Measurements from ENCODE around the gene ODAD2.

The ODAD2 gene

DNA sequence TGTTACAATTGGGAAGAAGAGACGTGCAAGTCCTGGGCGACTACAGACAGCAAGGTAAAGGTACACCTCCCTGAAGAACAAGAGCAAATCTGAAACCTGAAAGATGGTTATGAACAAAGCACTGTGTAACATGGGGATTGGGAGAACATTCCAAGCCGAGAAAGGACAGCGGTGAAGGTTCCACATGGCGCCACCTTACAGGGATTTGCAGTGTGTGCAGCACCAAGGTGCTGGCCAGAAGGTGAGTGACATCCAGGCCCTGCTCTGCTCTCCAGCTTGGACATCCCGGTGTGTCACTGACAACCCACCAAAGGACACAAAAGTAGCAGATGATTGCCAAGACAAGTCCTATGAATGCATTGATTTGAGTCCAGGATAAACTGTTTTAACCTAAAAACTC lies 165.1 kb downstream of the ODAD2 start:
- Histone ChIP-seq H3K4me3 (ENCODE audit: low read depth in 1 of 2, low read length in 2 of 2) (no peak overlapping the region), H3K9me3 (ENCODE audit: low read length) (no peaks in the 10 kb centered on the region), H3K4me1 (ENCODE audit: insufficient read depth, low read length) (no peaks in the 10 kb centered on the region)

GRCh38 chr10:27832826-27833225 lies 166.1 kb downstream of the ODAD2 start:
- no peaks in the 10 kb centered on the region for H3K9me3 ChIP-seq (ENCODE audit: low read length)
- H3K27me3 ChIP-seq (ENCODE audit: control insufficient read depth in 1 of 2, insufficient read depth in 2 of 2, low read length in 2 of 2), result no peaks in the 10 kb centered on the region
- no peaks in the 10 kb centered on the region for H3K36me3 ChIP-seq (ENCODE audit: insufficient read depth, low read length)
- no peak overlapping the region for H3K27ac ChIP-seq (ENCODE audit: low read depth, low read length)
- H3K4me3 ChIP-seq (ENCODE audit: low read depth in 1 of 2, low read length in 2 of 2), result no peak overlapping the region
- H3K4me1 ChIP-seq (ENCODE audit: insufficient read depth, low read length), result no peaks in the 10 kb centered on the region
- H3K9ac ChIP-seq (ENCODE audit: low read length), result no peak overlapping the region

More for the DNA sequence above, 165.1 kb downstream of the ODAD2 start:
- Histone ChIP-seq H3K27ac (ENCODE audit: low read depth, low read length) (no peak overlapping the region), H3K27me3 (ENCODE audit: control insufficient read depth in 1 of 2, insufficient read depth in 2 of 2, low read length in 2 of 2) (no peaks in the 10 kb centered on the region), H3K36me3 (ENCODE audit: insufficient read depth, low read length) (no peaks in the 10 kb centered on the region), H3K9ac (ENCODE audit: low read length) (no peak overlapping the region)

GRCh38 chr10:27826369-27826768 lies 172.5 kb downstream of the ODAD2 start:
- no peak overlapping the region for H3K27ac ChIP-seq (ENCODE audit: low read depth, low read length)
- H3K36me3 ChIP-seq (ENCODE audit: insufficient read depth, low read length), result no peaks in the 10 kb centered on the region
- H3K9ac ChIP-seq (ENCODE audit: low read length), result no peak overlapping the region
- H3K9me3 ChIP-seq (ENCODE audit: low read length), result no peaks in the 10 kb centered on the region
- H3K4me3 ChIP-seq (ENCODE audit: low read depth in 1 of 2, low read length in 2 of 2), result no peak overlapping the region
- peaks cover 7% of the 10 kb centered on the region for H3K4me1 ChIP-seq (ENCODE audit: insufficient read depth, low read length)
- H3K27me3 ChIP-seq (ENCODE audit: control insufficient read depth in 1 of 2, insufficient read depth in 2 of 2, low read length in 2 of 2), result no peaks in the 10 kb centered on the region

DNA sequence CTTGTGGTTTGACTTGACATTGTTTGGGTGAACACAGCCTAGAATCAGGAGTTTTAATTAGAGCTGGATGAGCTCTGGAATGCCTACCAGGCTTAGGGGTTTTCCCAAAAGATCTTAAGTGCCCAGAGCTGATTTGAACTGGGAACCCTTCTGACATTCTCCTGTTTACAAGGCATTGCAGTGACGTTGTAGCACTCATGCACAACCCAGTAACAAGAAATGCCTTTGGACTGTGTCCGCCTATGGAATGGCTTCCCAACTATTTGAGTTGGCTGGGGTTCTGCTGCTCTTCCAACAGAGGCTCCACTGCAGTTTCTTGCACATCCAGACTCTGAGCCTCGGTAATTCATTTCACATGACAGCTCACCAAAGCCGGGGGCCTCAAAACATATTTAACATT lies 176.6 kb downstream of the ODAD2 start:
- no peak overlapping the region for H3K4me3 ChIP-seq (ENCODE audit: low read depth in 1 of 2, low read length in 2 of 2)
- H3K27me3 ChIP-seq (ENCODE audit: control insufficient read depth in 1 of 2, insufficient read depth in 2 of 2, low read length in 2 of 2), result no peaks in the 10 kb centered on the region
- no peaks in the 10 kb centered on the region for H3K9me3 ChIP-seq (ENCODE audit: low read length)
- H3K4me1 ChIP-seq (ENCODE audit: insufficient read depth, low read length), result peaks cover 16% of the 10 kb centered on the region
- H3K36me3 ChIP-seq (ENCODE audit: insufficient read depth, low read length), result no peaks in the 10 kb centered on the region
- no peak overlapping the region for H3K27ac ChIP-seq (ENCODE audit: low read depth, low read length)
- no peak overlapping the region for H3K9ac ChIP-seq (ENCODE audit: low read length)

GRCh38 chr10:27820637-27821036 lies 178.2 kb downstream of the ODAD2 start:
- H3K27ac ChIP-seq (ENCODE audit: low read depth, low read length), result no peak overlapping the region
- no peak overlapping the region for H3K9ac ChIP-seq (ENCODE audit: low read length)
- peaks cover 16% of the 10 kb centered on the region for H3K4me1 ChIP-seq (ENCODE audit: insufficient read depth, low read length)

DNA sequence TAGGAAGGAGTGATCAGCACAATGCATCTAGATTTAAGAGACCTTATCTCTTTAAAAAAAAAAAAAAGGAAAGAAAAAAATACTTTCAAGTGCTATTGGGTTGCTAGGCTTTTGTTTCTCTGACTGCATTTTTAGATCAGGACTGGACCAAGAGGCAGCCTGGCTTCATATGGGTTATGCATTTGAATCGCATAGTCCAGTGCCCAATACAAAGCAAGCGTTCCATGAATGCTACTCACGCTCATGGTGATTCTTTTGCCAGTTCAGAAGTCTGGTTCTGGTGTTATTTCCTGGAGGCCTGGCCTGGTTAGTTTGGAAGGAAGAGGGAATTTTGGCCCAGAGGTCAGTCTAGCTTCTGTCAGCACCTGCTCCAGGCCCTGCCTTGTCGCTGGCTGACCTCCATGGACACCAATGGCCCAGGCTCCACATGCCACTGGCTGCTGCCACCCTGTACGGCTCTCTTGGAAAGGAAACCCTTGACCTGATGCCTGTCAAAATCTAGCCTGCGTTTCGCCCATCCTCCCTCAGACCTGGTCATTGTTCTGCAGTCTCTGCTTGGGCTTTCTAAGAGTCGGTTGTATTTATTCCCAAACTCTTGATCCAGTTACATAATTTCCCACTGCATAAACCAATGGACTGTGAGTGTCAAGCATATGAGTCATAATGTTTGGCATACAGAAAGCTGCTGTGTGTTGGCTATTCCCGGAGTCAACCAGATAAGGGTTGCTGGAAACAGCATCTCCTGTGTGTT lies 178.9 kb downstream of the ODAD2 start:
- Histone ChIP-seq H3K4me1 (ENCODE audit: insufficient read depth, low read length) (peaks cover 16% of the 10 kb centered on the region), H3K27ac (ENCODE audit: low read depth, low read length) (no peak overlapping the region), H3K4me3 (ENCODE audit: low read depth in 1 of 2, low read length in 2 of 2) (no peak overlapping the region), H3K27me3 (ENCODE audit: control insufficient read depth in 1 of 2, insufficient read depth in 2 of 2, low read length in 2 of 2) (no peaks in the 10 kb centered on the region), H3K9me3 (ENCODE audit: low read length) (no peaks in the 10 kb centered on the region), H3K36me3 (ENCODE audit: insufficient read depth, low read length) (no peaks in the 10 kb centered on the region), H3K9ac (ENCODE audit: low read length) (no peak overlapping the region)

More at GRCh38 chr10:27820637-27821036, 178.2 kb downstream of the ODAD2 start:
- H3K36me3 ChIP-seq (ENCODE audit: insufficient read depth, low read length), result no peaks in the 10 kb centered on the region
- no peak overlapping the region for H3K4me3 ChIP-seq (ENCODE audit: low read depth in 1 of 2, low read length in 2 of 2)
- H3K9me3 ChIP-seq (ENCODE audit: low read length), result no peaks in the 10 kb centered on the region
- no peaks in the 10 kb centered on the region for H3K27me3 ChIP-seq (ENCODE audit: control insufficient read depth in 1 of 2, insufficient read depth in 2 of 2, low read length in 2 of 2)

DNA sequence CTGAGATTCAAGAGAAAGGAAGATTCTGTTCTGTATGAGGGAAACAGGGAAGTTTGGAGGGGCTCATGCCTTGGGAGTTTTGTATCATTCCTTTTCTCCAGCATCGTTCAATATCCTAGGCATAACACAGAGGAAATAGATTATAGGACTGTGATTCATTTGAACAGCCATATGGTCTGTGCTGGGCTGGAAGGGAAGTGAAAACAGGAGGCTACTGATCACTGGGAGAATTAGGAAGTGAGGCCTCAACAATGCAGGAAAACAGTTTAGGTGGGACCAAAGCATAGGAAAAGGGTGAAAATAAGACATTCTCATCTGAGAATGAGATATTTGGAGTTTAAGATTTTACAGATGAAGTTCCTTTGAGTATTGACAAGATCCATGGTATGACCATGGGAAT lies 182.6 kb downstream of the ODAD2 start:
- Histone ChIP-seq H3K36me3 (ENCODE audit: insufficient read depth, low read length) (no peaks in the 10 kb centered on the region), H3K27me3 (ENCODE audit: control insufficient read depth in 1 of 2, insufficient read depth in 2 of 2, low read length in 2 of 2) (no peaks in the 10 kb centered on the region), H3K9me3 (ENCODE audit: low read length) (no peaks in the 10 kb centered on the region), H3K4me1 (ENCODE audit: insufficient read depth, low read length) (peaks cover 9% of the 10 kb centered on the region), H3K9ac (ENCODE audit: low read length) (no peak overlapping the region), H3K27ac (ENCODE audit: low read depth, low read length) (no peak overlapping the region), H3K4me3 (ENCODE audit: low read depth in 1 of 2, low read length in 2 of 2) (no peak overlapping the region)

DNA sequence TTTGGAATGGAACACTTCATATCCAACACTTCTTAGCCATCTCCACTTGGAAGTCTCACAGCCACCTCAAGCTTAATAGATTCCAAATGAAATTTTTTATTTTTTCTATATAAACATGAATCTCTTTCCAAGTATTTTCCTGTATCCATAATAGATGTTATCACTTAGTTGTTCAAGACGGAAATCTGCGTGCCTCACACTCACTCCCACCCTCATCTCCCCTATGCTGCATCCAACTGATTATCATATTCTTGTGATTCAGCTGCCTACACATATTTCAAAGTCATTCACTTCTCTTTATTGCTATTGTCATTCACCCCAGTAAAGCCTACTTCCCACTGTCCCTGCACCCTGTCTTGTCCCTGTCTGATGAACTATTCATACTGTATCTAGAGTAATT lies 183.0 kb downstream of the ODAD2 start:
- Histone ChIP-seq H3K27me3 (ENCODE audit: control insufficient read depth in 1 of 2, insufficient read depth in 2 of 2, low read length in 2 of 2) (no peaks in the 10 kb centered on the region), H3K36me3 (ENCODE audit: insufficient read depth, low read length) (no peaks in the 10 kb centered on the region)

GRCh38 chr10:27815261-27815660 lies 183.6 kb downstream of the ODAD2 start:
- no peak overlapping the region for H3K4me3 ChIP-seq (ENCODE audit: low read depth in 1 of 2, low read length in 2 of 2)
- H3K4me1 ChIP-seq (ENCODE audit: insufficient read depth, low read length), result peaks cover 6% of the 10 kb centered on the region
- no peaks in the 10 kb centered on the region for H3K36me3 ChIP-seq (ENCODE audit: insufficient read depth, low read length)
- no peak overlapping the region for H3K9ac ChIP-seq (ENCODE audit: low read length)
- H3K27me3 ChIP-seq (ENCODE audit: control insufficient read depth in 1 of 2, insufficient read depth in 2 of 2, low read length in 2 of 2), result no peaks in the 10 kb centered on the region
- no peaks in the 10 kb centered on the region for H3K9me3 ChIP-seq (ENCODE audit: low read length)
- no peak overlapping the region for H3K27ac ChIP-seq (ENCODE audit: low read depth, low read length)

More for the DNA sequence above, 183.0 kb downstream of the ODAD2 start:
- Histone ChIP-seq H3K9ac (ENCODE audit: low read length) (no peak overlapping the region), H3K4me1 (ENCODE audit: insufficient read depth, low read length) (peaks cover 9% of the 10 kb centered on the region), H3K9me3 (ENCODE audit: low read length) (no peaks in the 10 kb centered on the region), H3K4me3 (ENCODE audit: low read depth in 1 of 2, low read length in 2 of 2) (no peak overlapping the region), H3K27ac (ENCODE audit: low read depth, low read length) (no peak overlapping the region)

GRCh38 chr10:27805180-27805579 lies 193.7 kb downstream of the ODAD2 start:
- Histone ChIP-seq H3K4me1 (ENCODE audit: insufficient read depth, low read length) (no peaks in the 10 kb centered on the region), H3K4me3 (ENCODE audit: low read depth in 1 of 2, low read length in 2 of 2) (no peak overlapping the region), H3K27ac (ENCODE audit: low read depth, low read length) (no peak overlapping the region), H3K27me3 (ENCODE audit: control insufficient read depth in 1 of 2, insufficient read depth in 2 of 2, low read length in 2 of 2) (no peaks in the 10 kb centered on the region), H3K9me3 (ENCODE audit: low read length) (no peaks in the 10 kb centered on the region), H3K9ac (ENCODE audit: low read length) (no peak overlapping the region), H3K36me3 (ENCODE audit: insufficient read depth, low read length) (no peaks in the 10 kb centered on the region)

DNA sequence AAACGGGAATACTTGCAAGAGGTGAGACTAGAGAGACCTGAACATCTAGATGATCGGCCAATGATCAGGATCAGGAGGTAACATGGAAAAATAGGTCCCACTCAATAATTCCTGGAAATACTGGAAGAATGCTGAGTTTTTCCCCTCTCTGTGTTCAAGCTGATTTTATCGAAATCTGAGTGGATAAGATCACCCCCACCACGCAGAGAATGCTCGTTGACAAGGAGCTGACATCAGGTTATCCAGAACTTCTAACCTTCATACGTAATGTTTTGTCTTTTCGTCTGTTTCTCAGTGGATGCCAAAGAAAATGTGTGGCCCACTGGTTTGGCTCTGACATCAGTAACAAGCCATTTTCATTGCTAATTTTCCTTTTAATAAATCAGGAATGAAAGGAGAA lies 194.7 kb downstream of the ODAD2 start:
- no peak overlapping the region for H3K9ac ChIP-seq (ENCODE audit: low read length)
- no peaks in the 10 kb centered on the region for H3K4me1 ChIP-seq (ENCODE audit: insufficient read depth, low read length)
- H3K27ac ChIP-seq (ENCODE audit: low read depth, low read length), result no peak overlapping the region

GRCh38 chr10:27801171-27801785 lies 197.6 kb downstream of the ODAD2 start:
- Histone ChIP-seq H3K27me3 (ENCODE audit: control insufficient read depth in 1 of 2, insufficient read depth in 2 of 2, low read length in 2 of 2) (no peaks in the 10 kb centered on the region), H3K36me3 (ENCODE audit: insufficient read depth, low read length) (no peaks in the 10 kb centered on the region), H3K9me3 (ENCODE audit: low read length) (no peaks in the 10 kb centered on the region), H3K27ac (ENCODE audit: low read depth, low read length) (no peak overlapping the region), H3K4me3 (ENCODE audit: low read depth in 1 of 2, low read length in 2 of 2) (no peak overlapping the region), H3K4me1 (ENCODE audit: insufficient read depth, low read length) (no peaks in the 10 kb centered on the region), H3K9ac (ENCODE audit: low read length) (no peak overlapping the region)

More for the DNA sequence above, 194.7 kb downstream of the ODAD2 start:
- no peaks in the 10 kb centered on the region for H3K9me3 ChIP-seq (ENCODE audit: low read length)
- no peaks in the 10 kb centered on the region for H3K27me3 ChIP-seq (ENCODE audit: control insufficient read depth in 1 of 2, insufficient read depth in 2 of 2, low read length in 2 of 2)
- no peaks in the 10 kb centered on the region for H3K36me3 ChIP-seq (ENCODE audit: insufficient read depth, low read length)
- H3K4me3 ChIP-seq (ENCODE audit: low read depth in 1 of 2, low read length in 2 of 2), result no peak overlapping the region

Data from muscle layer of colon (tissue), 2 donors.